Measurements from ENCODE around the gene TBC1D16. TPM values are rescaled to one million over a fixed set of nuclear protein-coding genes. Genes with fewer than 3 reads are reported as not detected.

The TBC1D16 gene
- total and polyA plus RNA-seq, 2 experiments from 2014 or later: 9.2 to 22.4 TPM

DNA sequence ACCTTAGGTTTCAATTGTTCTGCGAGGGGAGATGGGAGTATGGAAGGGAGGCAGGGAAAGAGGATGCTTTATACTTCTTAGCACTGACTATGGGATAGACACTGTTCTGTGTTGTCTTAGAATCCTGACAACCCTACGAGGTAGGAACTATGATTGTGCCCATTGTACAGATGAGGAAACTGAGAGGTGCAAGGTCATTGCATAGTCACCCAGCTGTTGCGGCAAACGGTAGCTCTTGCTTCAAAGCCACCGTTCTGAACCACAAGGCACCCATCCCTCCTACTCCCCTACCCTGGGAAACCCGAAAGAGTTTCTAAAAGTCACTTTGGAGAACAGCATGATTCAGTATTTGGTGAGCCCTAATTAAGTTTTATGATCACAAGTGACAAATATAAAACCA is 8.3 kb upstream of the TBC1D16 start:
- H4K20me1 ChIP-seq (ENCODE audit: insufficient read depth): no peaks in the 10 kb centered on the region
- H3K27me3 ChIP-seq (replicated peaks; ENCODE audit: insufficient read depth): no peaks in the 10 kb centered on the region
- H3K9me2 ChIP-seq (ENCODE audit: insufficient read depth): no peaks in the 10 kb centered on the region
- DNase-seq: no peak
- H3K4me3 ChIP-seq: no peak overlapping the region
- no peak for TF ChIP-seq EZH2phosphoT487 (IDR thresholded peaks at IDR 0.05; ENCODE audit: insufficient read depth, low read depth)
- TF ChIP-seq EZH2 (IDR thresholded peaks at IDR 0.05; ENCODE audit: insufficient read depth, poor library complexity, severe bottlenecking): no peak
- no peak overlapping the region for H3K27ac ChIP-seq
- no peak overlapping the region for H3K9ac ChIP-seq
- 90 to 91% methylated on average over 6 of the region's 6 CpGs for WGBS, 2 experiments (ENCODE audit: low coverage in 1 of 2, low lambda C conversion rate in 2 of 2, missing lambda C conversion rate in 2 of 2)
- no peaks in the 10 kb centered on the region for H3K9me3 ChIP-seq (ENCODE audit: low read depth)
- no peaks in the 10 kb centered on the region for H3K79me2 ChIP-seq (ENCODE audit: insufficient read depth)
- H3K36me3 ChIP-seq (ENCODE audit: low read depth): no peaks in the 10 kb centered on the region
- H3K4me1 ChIP-seq (ENCODE audit: insufficient read depth): no peaks in the 10 kb centered on the region
- in situ Hi-C loops (cut with MboI): no loop called here
- H3F3A ChIP-seq (ENCODE audit: insufficient read depth): no peaks in the 10 kb centered on the region
- H3K4me2 ChIP-seq (ENCODE audit: unreplicated experiment): no peak overlapping the region
- no peak overlapping the region for H2AFZ ChIP-seq

DNA sequence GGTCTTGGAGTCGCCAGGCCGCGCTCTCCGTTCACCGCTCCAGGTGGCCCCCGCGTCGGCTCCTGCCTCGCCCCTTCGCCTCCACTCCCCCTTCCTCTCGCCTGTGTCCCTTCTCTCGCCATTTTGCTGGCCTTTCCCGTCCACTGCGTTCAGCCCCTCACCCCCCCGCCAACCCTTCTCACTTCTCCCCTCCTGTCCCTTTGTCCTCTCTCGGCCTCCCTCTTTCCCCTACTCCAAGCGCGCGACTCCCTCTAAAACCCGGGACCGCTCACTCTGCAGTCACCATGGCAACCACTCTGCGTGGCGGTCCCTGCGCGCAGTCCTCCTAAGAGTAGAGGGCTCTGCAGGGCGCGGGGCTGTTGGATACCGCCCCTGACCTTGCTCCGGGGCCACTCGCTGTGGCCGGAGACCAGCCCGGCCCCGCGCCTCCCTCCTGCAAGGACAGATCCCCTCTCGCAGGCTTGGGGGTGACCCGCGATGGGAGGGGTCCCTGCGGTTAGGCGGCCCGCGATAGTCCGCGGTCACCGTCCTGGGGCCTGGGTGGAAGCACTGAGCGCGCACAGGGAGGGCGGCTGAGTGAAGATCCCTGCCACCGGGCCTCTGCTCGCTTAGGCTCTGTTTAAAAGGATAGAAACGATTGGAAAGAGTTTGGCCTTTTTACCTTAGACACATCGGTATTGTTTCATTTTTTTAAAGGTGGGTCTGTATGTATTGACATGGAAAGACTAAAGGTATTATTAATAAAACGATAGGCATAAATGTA is 1.2 kb upstream of the TBC1D16 start:
- DNase-seq: peak; percentile 70
- no peak for TF ChIP-seq EZH2 (IDR thresholded peaks at IDR 0.05; ENCODE audit: insufficient read depth, poor library complexity, severe bottlenecking)
- no peak for TF ChIP-seq EZH2phosphoT487 (IDR thresholded peaks at IDR 0.05; ENCODE audit: insufficient read depth, low read depth)
- 2 to 3% methylated on average over 30 to 52 of the region's 52 CpGs for WGBS, 2 experiments (ENCODE audit: low coverage in 1 of 2, low lambda C conversion rate in 2 of 2, missing lambda C conversion rate in 2 of 2)
- no peaks in the 10 kb centered on the region for H4K20me1 ChIP-seq (ENCODE audit: insufficient read depth)
- no peaks in the 10 kb centered on the region for H3K9me2 ChIP-seq (ENCODE audit: insufficient read depth)
- peaks cover 9% of the 10 kb centered on the region for H3F3A ChIP-seq (ENCODE audit: insufficient read depth)
- in situ Hi-C loops (cut with MboI): no loop called here
- peak overlapping the region; percentile 87 for H2AFZ ChIP-seq
- H3K9ac ChIP-seq: peak overlapping the region; percentile 97
- peak overlapping the region; percentile 90 for H3K27ac ChIP-seq
- H3K4me2 ChIP-seq (ENCODE audit: unreplicated experiment): peak overlapping the region; percentile 99
- H3K4me3 ChIP-seq: peak overlapping the region; percentile 86
- no peaks in the 10 kb centered on the region for H3K9me3 ChIP-seq (ENCODE audit: low read depth)
- H3K36me3 ChIP-seq (ENCODE audit: low read depth): no peaks in the 10 kb centered on the region
- peaks cover 5% of the 10 kb centered on the region; the same call in 1 of the 2 replicates for H3K4me1 ChIP-seq (ENCODE audit: insufficient read depth)
- H3K27me3 ChIP-seq (replicated peaks; ENCODE audit: insufficient read depth): no peaks in the 10 kb centered on the region
- peaks cover 29% of the 10 kb centered on the region for H3K79me2 ChIP-seq (ENCODE audit: insufficient read depth)

DNA sequence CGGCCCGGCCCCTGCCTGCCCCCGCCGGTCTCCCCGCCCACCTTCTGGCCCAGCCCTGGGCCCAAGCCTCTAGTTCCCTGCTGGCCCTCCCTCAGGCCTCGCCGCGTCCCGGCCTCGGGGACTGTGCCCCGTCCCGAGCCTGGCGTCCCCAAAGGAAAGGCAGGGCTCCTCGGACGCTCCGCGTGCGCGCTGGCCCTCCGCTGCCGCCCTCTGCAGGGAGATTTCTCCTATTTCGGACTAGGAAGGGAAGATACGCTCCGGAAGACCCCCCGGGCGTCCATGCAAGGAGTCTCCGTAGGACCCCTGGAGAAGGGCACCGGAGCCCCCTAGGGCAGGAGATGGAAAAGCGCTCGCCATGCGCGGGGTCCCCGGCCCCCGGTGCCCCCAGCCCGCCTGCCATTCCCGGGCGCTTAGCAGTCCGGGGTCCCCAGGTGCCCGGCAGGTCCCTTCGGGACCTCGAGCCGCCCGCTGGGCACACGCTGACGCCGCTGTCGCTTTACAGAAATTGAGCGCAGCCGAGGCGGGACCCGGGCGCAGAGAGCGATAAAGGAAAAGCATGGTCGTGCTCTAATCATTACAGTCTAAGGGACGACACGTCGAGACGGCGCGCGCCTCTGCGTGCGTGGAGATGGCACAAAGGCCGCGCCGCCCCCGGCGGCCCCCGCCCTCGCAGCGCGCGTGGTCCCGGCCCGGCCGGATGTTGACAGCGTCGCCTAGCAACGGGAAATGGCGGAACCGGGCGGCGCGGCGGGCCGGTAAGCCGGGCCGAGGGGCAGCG is 454 bp upstream of the TBC1D16 start, which contains the start of gene CCDC40:
Gene CCDC40 (plus strand): TSS at position 706 of the 778 bp plus-strand sequence. CDS start 21 bp downstream, at position 727.
- peak; percentile 95 for DNase-seq
- WGBS, 2 experiments (ENCODE audit: low coverage in 1 of 2, low lambda C conversion rate in 2 of 2, missing lambda C conversion rate in 2 of 2): 1 to 2% methylated on average over 47 to 60 of the region's 89 CpGs

More for the DNA sequence above, 454 bp upstream of the TBC1D16 start, which contains the start of gene CCDC40:
- Histone ChIP-seq H3K36me3 (ENCODE audit: low read depth) (no peaks in the 10 kb centered on the region), H3K9me3 (ENCODE audit: low read depth) (no peaks in the 10 kb centered on the region), H3K4me3 (peak within 1 kb of the TSS; percentile 86), H3K4me2 (ENCODE audit: unreplicated experiment) (peak within 1 kb of the TSS; percentile 99), H3K9ac (peak within 1 kb of the TSS; percentile 97), H3F3A (ENCODE audit: insufficient read depth) (peaks cover 9% of the 10 kb centered on the region), H3K79me2 (ENCODE audit: insufficient read depth) (peaks cover 37% of the 10 kb centered on the region), H2AFZ (peak within 1 kb of the TSS; percentile 87), H3K27ac (peak within 1 kb of the TSS; percentile 90), H3K4me1 (ENCODE audit: insufficient read depth) (peaks cover 5% of the 10 kb centered on the region; the same call in 1 of the 2 replicates), H3K27me3 (replicated peaks; ENCODE audit: insufficient read depth) (no peaks in the 10 kb centered on the region), H4K20me1 (ENCODE audit: insufficient read depth) (no peaks in the 10 kb centered on the region), H3K9me2 (ENCODE audit: insufficient read depth) (no peaks in the 10 kb centered on the region)
- TF ChIP-seq EZH2 (IDR thresholded peaks at IDR 0.05; ENCODE audit: insufficient read depth, poor library complexity, severe bottlenecking) (no peak), EZH2phosphoT487 (IDR thresholded peaks at IDR 0.05; ENCODE audit: insufficient read depth, low read depth) (no peak)
- in situ Hi-C loops (cut with MboI): no loop called here

All from GM23248 (cell line).